Measurements from ENCODE around the gene AOPEP. TPM values are rescaled to one million over a fixed set of nuclear protein-coding genes. Genes with fewer than 3 reads are reported as not detected.

The AOPEP gene
- polyA plus RNA-seq, 1 of the 3 experiments (the other 2 are of a cell fraction): 54.6 TPM

GRCh38 chr9:94729199-94729598 lies 2.7 kb downstream of the AOPEP start:
- H3K9me3 ChIP-seq: no peaks in the 10 kb centered on the region
- peak; percentile 16; the same call in 1 of the 2 replicates for TF ChIP-seq CTCF (IDR thresholded peaks at IDR 0.05)
- TF ChIP-seq MAX (IDR thresholded peaks at IDR 0.05; ENCODE audit: low read depth): no peak
- TF ChIP-seq FOXM1 (IDR thresholded peaks at IDR 0.05; ENCODE audit: low read depth): no peak
- H3F3A ChIP-seq (replicated peaks; ENCODE audit: insufficient read depth): peaks cover 12% of the 10 kb centered on the region
- H3K27ac ChIP-seq (ENCODE audit: low read depth in 2 of 2, low read length in 1 of 2): no peak overlapping the region
- peaks cover 5 to 6% of the 10 kb centered on the region in 2 experiments; a peak in 2 of 4 replicates for H3K4me1 ChIP-seq (ENCODE audit: control insufficient read depth in 1 of 2, insufficient read depth in 2 of 2, low read depth in 1 of 2, low read length in 1 of 2)
- 94% methylated on average over 3 of the region's 3 CpGs for WGBS (ENCODE audit: low lambda C conversion rate)
- H3K4me2 ChIP-seq: no peak overlapping the region
- no peaks in the 10 kb centered on the region for H4K20me1 ChIP-seq (ENCODE audit: insufficient read depth)
- peaks cover 37% of the 10 kb centered on the region for H3K79me2 ChIP-seq (ENCODE audit: insufficient read depth)
- ChIA-PET CTCF (interaction anchor here (1.1 kb wide), 1 partner anchor 48 kb away, joined by 3 read pairs; no protein-coding TSS in a partner anchor), POLR2A (no interaction called here)
- H3K9ac ChIP-seq: no peak overlapping the region
- H2AFZ ChIP-seq (ENCODE audit: low read depth): no peak overlapping the region
- H3K9me2 ChIP-seq: no peaks in the 10 kb centered on the region
- peaks cover 3 to 6% of the 10 kb centered on the region in 2 experiments for H3K36me3 ChIP-seq (replicated peaks in 1 of 2; ENCODE audit: control insufficient read depth in 1 of 2, insufficient read depth in 2 of 2, low read length in 1 of 2)
- H3K27me3 ChIP-seq (ENCODE audit: insufficient read depth): no peaks in the 10 kb centered on the region
- H3K4me3 ChIP-seq (ENCODE audit: low read depth in 2 of 2, low read length in 1 of 2): no peak overlapping the region
- DNase-seq: no peak

GRCh38 chr9:94734054-94734754 lies 7.7 kb downstream of the AOPEP start:
- no peaks in the 10 kb centered on the region for H3K27me3 ChIP-seq (ENCODE audit: insufficient read depth)
- H3K4me2 ChIP-seq: no peak overlapping the region
- no peak for DNase-seq
- no peaks in the 10 kb centered on the region for H3K4me1 ChIP-seq (ENCODE audit: control insufficient read depth in 1 of 2, insufficient read depth in 2 of 2, low read depth in 1 of 2, low read length in 1 of 2)
- H3K4me3 ChIP-seq (ENCODE audit: low read depth in 2 of 2, low read length in 1 of 2): no peak overlapping the region
- H3K9ac ChIP-seq: no peak overlapping the region
- CTCF ChIA-PET: interaction anchor here (1.0 to 1.4 kb wide), 3 partner anchors 10 to 37 kb away, joined by 3 to 4 read pairs (median 4); no protein-coding TSS in a partner anchor
- no peaks in the 10 kb centered on the region for H3K9me2 ChIP-seq
- H3K9me3 ChIP-seq: no peaks in the 10 kb centered on the region
- peaks cover 7% of the 10 kb centered on the region for H3F3A ChIP-seq (replicated peaks; ENCODE audit: insufficient read depth)
- H2AFZ ChIP-seq (ENCODE audit: low read depth): no peak overlapping the region
- H3K36me3 ChIP-seq (replicated peaks in 1 of 2; ENCODE audit: control insufficient read depth in 1 of 2, insufficient read depth in 2 of 2, low read length in 1 of 2): peaks cover 6 to 8% of the 10 kb centered on the region in 2 experiments
- TF ChIP-seq TCF12 (IDR thresholded peaks at IDR 0.05): no peak
- POLR2A ChIA-PET: no interaction called here
- H3K27ac ChIP-seq (ENCODE audit: low read depth in 2 of 2, low read length in 1 of 2): no peak overlapping the region
- peaks cover 21% of the 10 kb centered on the region for H3K79me2 ChIP-seq (ENCODE audit: insufficient read depth)
- H4K20me1 ChIP-seq (ENCODE audit: insufficient read depth): no peaks in the 10 kb centered on the region
- 97% methylated on average over 4 of the region's 4 CpGs for WGBS (ENCODE audit: low lambda C conversion rate)

- Histone ChIP-seq H3K9ac (no peak overlapping the region), H3K79me2 (ENCODE audit: insufficient read depth) (peaks cover 16% of the 10 kb centered on the region), H3F3A (replicated peaks; ENCODE audit: insufficient read depth) (no peaks in the 10 kb centered on the region), H3K9me2 (no peaks in the 10 kb centered on the region), H3K4me1 (ENCODE audit: control insufficient read depth in 1 of 2, insufficient read depth in 2 of 2, low read depth in 1 of 2, low read length in 1 of 2) (no peaks in the 10 kb centered on the region; a peak in 1 of 4 replicates), H3K9me3 (no peaks in the 10 kb centered on the region), H3K4me3 (ENCODE audit: low read depth in 2 of 2, low read length in 1 of 2) (no peak overlapping the region), H2AFZ (ENCODE audit: low read depth) (no peak overlapping the region), H3K36me3 (replicated peaks in 1 of 2; ENCODE audit: control insufficient read depth in 1 of 2, insufficient read depth in 2 of 2, low read length in 1 of 2) (peaks cover 6 to 8% of the 10 kb centered on the region in 2 experiments), H3K27me3 (ENCODE audit: insufficient read depth) (no peaks in the 10 kb centered on the region), H4K20me1 (ENCODE audit: insufficient read depth) (no peaks in the 10 kb centered on the region), H3K4me2 (no peak overlapping the region), H3K27ac (ENCODE audit: low read depth in 2 of 2, low read length in 1 of 2) (no peak overlapping the region)
- ChIA-PET POLR2A (no interaction called here), CTCF (interaction anchor here (1.2 kb wide), 1 partner anchor 16 kb away, joined by 3 read pairs; no protein-coding TSS in a partner anchor)
- no peak for DNase-seq
- TF ChIP-seq RFX5 (IDR thresholded peaks at IDR 0.05; ENCODE audit: low read length) (no peak), TCF12 (IDR thresholded peaks at IDR 0.05) (no peak), NFIC (IDR thresholded peaks at IDR 0.05; ENCODE audit: borderline replicate concordance) (no peak)
Observed at GRCh38 chr9:94736759-94737158, 10.3 kb downstream of the AOPEP start.
